ES-I3 (cell line): ENCODE data around the gene VPS37D.
"Not testable (repeated sequence)": the region's sequence is repeated elsewhere in the genome, so short reads cannot be mapped to it uniquely, and the experiment has no call there.

ENCODE experiments used
- H3K36me3 ChIP-seq: 2 replicates; pipeline ENCODE4 v1.6.1; 2013; ENCODE audit warnings: mild to moderate bottlenecking, low read length, control low read depth, moderate library complexity; ENCODE audit not compliant: insufficient read depth
- H3K4me1 ChIP-seq: 2 replicates; pipeline ENCODE4 v1.6.1; 2013; ENCODE audit warnings: mild to moderate bottlenecking, control low read depth, low read length; ENCODE audit not compliant: insufficient read depth
- H3K9ac ChIP-seq: 2 replicates; pipeline ENCODE4 v1.6.1; 2013; ENCODE audit warnings: low read depth, mild to moderate bottlenecking, low read length, moderate library complexity
- H3K9me3 ChIP-seq: 2 replicates; pipeline ENCODE4 v1.6.1; 2013; ENCODE audit warnings: mild to moderate bottlenecking, low read length, moderate library complexity; ENCODE audit not compliant: control insufficient read depth, insufficient read depth

The VPS37D gene

DNA sequence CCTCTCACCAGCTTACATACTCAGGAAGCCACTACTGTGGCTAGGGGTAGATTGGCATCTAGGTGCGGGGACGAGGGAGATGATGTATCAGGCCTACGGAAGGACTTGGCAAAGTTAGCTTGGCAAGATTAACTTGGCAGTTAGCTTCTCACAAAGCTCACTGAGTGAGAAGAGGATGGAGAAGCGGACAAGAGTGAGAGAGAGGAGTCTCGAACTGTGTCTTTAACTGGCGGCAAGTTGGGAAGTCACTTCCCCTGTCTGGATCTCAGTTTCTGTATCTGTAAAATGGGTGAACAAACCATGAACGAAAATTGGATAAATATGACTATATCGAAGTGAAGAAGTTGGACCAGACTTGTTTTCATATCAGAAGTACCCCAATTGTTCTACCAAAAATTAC, 33.8 kb upstream of the VPS37D start:
- Histone ChIP-seq H3K4me1 (peaks cover 9% of the 10 kb centered on the region; the same call in 1 of the 2 replicates), H3K9ac (no peak overlapping the region), H3K36me3 (no peaks in the 10 kb centered on the region), H3K9me3 (no peaks in the 10 kb centered on the region)

DNA sequence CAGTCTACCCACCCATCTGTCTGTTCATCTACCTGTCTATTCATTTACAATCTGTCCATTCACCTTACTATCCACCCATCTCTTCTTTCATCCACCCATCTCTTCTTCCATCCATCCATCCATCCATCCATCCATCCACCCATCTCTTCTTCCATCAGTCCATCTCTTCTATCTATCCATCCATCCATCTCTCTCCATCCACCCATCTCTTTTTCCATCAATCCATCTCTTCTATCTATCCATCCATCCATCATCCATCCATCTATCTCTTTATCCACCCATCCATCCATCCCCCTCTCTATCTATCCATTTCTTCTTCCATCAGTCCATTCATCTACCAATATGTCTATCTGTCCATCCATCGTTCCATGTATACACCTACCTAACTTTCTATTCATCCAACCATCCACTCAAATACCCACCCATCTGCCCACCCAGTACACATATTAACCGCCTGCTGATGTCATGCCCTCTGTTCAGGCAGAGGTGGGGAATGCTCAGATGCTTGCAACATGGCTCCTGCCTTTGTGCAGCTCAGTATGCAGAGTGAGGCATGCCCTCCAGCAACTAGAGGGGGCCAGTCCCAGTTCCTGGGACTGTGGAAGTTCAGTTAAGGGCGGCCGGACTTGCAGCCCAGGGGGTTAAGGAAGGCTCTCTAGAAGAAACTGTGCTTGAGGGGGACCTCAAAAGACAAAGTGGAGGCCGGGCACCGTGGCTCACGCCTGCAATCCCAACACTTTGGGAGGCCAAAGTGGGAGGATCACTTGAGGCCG, 32.0 kb upstream of the VPS37D start:
- no peaks in the 10 kb centered on the region for H3K36me3 ChIP-seq
- no peak overlapping the region for H3K9ac ChIP-seq
- H3K9me3 ChIP-seq, result no peaks in the 10 kb centered on the region
- peaks cover 9% of the 10 kb centered on the region; the same call in 1 of the 2 replicates for H3K4me1 ChIP-seq

DNA sequence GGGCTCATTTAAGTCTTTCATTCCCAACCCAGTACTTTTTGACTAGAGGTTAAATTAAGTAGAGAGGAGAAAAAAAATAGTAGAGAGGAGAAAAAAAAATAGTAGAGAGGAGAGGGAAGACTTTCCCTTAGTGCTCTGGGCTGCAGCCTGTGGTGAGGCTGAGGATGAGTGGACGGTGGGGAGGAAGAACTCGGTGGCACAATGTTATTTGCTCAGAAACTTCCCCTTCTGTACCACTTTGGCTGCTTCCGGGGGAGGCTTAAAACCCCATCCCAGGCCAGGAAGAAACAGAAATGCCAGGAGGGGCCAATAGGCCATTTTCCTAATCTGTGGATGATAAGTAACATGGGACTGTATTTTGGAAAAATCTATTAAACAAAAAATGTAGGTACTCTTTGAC, 28.7 kb upstream of the VPS37D start:
- H3K4me1 ChIP-seq, result peaks cover 9% of the 10 kb centered on the region; the same call in 1 of the 2 replicates
- no peaks in the 10 kb centered on the region for H3K36me3 ChIP-seq
- H3K9ac ChIP-seq, result no peak overlapping the region
- H3K9me3 ChIP-seq, result no peaks in the 10 kb centered on the region

DNA sequence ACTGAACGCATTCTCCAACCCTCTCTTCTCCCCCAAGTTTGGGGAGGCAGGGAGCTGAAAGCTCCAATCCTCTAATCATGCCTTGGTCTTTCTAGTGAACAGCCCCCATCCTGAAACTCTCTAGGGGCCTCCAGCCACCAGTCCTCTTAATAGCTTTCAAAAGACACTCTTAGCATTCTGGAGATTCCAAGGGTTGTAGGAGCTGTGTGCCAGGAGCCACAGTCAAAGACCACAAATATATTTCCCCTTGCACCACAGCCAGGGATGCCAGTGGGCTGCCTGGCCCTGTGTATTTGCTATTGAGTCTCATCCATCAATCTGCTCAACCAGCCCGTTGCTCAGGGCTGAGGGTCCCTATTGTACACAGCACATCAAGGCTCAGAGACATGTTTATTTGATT, 24.8 kb upstream of the VPS37D start:
- H3K9ac ChIP-seq, result no peak overlapping the region
- H3K4me1 ChIP-seq, result peaks cover 8% of the 10 kb centered on the region; the same call in 1 of the 2 replicates
- no peaks in the 10 kb centered on the region for H3K36me3 ChIP-seq
- no peaks in the 10 kb centered on the region for H3K9me3 ChIP-seq

DNA sequence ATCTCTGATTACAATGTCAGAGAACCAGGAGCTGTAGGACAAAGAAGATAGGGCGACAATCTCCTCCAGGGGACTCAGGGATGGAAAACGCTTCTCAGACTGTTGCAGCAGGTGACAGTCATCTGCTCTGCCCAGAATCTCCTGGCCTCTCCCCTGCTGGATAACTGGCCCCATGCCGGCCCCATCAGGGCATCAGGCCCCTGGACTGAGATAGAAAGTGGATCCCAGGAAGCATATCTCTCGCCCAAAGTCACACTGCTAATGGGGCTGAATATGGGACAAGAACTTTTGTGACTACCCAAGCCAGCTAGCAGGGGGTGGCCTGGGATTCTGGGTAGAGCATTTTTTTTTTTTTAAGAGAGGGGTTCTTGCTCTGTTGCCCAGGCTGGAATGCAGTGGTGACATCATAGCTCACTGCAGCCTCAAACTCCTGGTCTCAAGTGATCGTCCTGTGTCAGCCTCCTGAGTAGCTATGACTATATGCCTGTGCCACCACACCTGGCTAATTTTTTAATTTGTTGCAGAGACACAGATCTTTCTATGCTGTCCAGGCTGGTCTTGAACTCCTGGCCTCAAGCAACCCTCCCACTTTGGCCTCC, 22.8 kb upstream of the VPS37D start:
- no peak overlapping the region for H3K9ac ChIP-seq
- no peaks in the 10 kb centered on the region for H3K9me3 ChIP-seq
- H3K4me1 ChIP-seq, result peaks cover 8% of the 10 kb centered on the region; the same call in 1 of the 2 replicates

DNA sequence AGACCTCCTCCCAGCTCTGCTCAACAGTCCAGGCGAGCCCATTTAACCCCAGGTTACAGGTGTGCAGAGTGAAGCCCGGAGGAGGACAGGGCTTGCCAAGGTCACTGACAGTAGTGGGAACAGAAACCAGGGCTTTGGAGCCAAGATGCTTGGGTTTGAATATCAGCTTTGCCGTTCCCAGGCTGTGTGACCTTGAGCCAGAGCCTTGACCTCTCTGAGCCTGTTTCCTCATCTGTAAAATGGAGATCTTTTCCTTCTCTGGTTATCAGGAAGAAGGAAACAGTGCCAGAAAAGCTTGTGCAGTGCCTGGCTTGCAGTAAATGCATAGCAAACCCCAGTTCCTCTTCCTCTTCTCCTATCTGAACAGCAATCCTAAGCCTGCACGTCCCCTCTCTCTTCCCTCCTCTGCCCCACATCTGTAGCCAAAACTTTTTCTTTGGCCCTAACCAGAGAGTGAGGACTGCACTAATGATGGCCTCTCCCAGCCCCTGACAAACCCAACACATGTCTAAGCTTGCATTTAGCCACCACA, 21.9 kb upstream of the VPS37D start:
- Histone ChIP-seq H3K4me1 (peaks cover 8% of the 10 kb centered on the region; the same call in 1 of the 2 replicates), H3K9me3 (no peaks in the 10 kb centered on the region), H3K36me3 (no peaks in the 10 kb centered on the region), H3K9ac (no peak overlapping the region)

More for the DNA sequence above, 22.8 kb upstream of the VPS37D start:
- no peaks in the 10 kb centered on the region for H3K36me3 ChIP-seq

DNA sequence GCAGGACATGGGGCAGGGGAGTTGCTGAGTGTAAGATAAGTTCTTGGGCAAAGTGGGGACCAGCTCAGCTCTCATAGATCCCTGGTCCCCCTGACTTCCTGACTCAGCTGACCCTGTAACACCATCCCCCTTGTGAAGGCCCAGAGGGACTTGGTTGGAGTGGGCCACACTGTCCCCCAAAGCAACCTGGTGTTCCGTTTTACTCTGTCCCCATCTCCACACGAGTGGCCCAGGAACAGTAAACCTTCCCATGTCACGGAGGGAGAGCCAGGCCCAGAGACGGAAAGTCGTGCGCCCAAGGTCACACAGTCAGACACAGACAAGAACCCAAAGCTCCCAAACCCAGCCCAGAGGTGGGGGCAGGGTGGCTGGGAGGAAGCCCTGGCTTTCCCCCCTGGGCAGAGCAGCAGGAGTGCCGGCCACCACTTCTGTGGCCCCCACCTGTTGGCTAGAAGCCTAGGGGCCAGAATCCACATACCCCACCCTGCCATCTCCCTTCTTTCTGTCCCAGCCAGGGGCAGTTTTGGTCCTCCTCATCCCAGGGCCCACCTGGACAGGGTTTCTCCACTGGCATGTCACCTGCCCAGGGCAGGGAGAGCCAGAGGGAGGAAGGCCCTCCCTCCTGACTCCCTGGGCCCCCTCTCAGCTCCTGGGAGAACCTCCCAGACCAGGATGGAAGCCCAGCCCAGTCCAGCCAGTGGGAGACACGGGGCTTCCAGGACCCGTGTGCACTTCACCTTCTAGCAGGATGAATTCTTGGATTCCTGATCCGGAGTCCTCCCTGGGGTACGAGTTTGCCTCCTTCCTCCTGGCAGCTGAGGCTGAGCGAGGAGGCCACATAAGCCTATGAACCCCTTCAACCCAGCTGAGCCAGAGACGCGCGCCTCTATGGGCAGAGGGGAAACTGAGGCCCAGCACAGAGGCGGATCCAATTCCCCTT, 20.6 kb upstream of the VPS37D start:
- Histone ChIP-seq H3K4me1 (peaks cover 8% of the 10 kb centered on the region; the same call in 1 of the 2 replicates), H3K36me3 (no peaks in the 10 kb centered on the region), H3K9ac (peak overlapping the region; percentile 60; the same call in 1 of the 2 replicates), H3K9me3 (no peaks in the 10 kb centered on the region)

DNA sequence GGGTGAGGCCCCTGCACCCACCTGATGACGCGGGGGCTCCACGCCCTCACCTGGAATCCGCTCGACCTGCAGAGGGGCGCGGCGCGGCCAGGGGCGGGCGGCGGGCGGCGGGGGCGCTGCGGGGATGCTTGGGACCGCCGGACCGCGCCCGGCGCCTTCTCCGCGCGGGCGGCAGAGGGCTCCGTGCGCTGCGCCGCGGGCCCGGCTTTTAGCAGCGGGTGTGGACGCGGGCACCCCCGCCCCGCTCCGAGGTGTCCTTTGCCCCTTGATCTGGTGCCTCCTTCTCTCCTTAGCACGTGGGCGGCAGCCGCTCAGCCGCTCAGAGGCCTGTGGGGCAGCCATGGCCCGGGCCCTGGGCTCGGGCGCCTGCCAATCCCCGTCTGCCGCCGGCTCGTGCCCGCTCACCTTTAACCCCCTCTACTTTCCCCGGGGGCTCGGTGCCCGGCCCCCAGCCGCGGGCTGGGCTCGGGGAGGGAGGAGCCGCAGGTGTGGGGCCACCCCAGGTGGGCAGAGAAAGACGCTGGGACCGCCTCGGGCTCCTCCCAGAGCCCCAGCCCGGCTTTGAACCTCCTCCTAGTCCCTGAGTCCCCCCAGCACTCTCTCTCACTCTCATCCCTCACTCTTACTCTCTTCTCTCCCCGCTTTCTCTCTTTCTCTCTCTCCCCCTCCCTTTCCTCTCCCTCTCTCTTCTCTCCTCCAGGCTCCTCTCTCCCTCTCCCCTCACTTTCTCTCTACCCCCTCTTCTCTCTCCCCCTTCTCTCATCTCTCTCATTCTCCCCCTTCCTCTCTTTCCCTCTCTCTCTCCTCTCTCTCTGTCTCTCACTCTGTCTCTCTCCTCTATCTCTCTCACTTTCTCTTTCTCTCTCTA, 19.7 kb upstream of the VPS37D start:
- Histone ChIP-seq H3K36me3 (no peaks in the 10 kb centered on the region; the same call in 1 of the 2 replicates), H3K9ac (peak overlapping the region; percentile 60), H3K9me3 (no peaks in the 10 kb centered on the region), H3K4me1 (peaks cover 8% of the 10 kb centered on the region; the same call in 1 of the 2 replicates)

DNA sequence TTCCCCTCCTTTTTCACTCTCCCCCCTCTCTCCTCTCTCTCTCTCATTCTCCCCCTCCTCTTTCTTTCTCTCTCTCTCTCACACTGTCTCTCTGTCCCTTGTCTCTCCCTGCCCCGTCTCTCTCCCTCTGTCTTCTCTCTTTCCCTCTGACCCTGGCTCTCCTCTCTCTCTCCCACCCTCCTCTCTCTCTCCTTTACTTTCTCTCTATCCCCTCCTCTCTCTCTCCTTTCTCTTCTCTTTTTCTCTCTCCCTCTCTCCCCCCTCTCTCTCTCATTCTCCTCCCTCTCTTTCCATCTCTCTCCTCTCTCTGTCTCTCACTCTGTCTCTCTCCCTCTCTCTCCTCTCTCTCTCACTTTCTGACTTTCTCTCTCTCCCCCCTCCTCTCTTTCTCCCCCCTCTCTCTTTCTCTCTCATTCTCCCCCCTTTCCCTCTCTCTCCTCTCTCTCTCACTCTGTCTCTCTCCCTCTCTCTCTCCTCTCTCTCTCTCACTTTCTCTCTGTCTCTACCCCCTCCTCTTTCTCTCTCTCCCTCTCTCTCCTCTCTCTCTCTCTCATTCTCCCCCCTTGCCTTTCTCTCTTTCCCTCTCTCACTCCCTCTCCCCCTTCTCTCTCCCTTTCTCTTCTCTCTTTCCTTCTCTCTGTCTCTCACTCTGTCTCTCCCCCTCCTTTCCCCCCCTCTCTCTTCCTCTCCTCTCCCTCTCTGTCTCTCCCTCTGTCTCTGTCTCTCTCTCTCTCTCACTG, 18.9 kb upstream of the VPS37D start:
- no peaks in the 10 kb centered on the region; the same call in 1 of the 2 replicates for H3K36me3 ChIP-seq
- H3K4me1 ChIP-seq, result peaks cover 8% of the 10 kb centered on the region; the same call in 1 of the 2 replicates
- H3K9me3 ChIP-seq, result no peaks in the 10 kb centered on the region
- H3K9ac ChIP-seq, result peak overlapping the region; percentile 60; the same call in 1 of the 2 replicates

DNA sequence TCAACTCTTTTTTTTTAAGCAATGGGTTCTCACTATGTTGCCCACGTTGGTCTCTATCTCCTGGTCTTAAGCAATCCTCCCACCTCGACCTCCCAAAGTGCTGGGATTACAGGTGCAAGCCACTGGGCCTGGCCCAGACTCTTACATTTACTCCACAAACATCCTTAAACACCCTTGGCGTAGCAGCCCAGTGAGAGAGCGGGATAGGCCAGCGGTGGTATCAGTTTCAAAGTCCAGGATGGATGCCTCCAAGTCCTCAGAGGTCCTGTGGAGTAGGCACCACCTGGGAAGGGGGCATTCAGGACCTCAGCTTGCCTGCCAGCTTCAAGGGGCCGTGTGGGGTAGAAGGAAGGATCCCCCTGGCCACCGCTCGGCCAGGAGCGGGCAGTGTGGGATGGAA, 18.1 kb upstream of the VPS37D start:
- H3K9ac ChIP-seq, result no peak overlapping the region
- no peaks in the 10 kb centered on the region; the same call in 1 of the 2 replicates for H3K36me3 ChIP-seq
- peaks cover 8% of the 10 kb centered on the region; the same call in 1 of the 2 replicates for H3K4me1 ChIP-seq
- no peaks in the 10 kb centered on the region for H3K9me3 ChIP-seq

DNA sequence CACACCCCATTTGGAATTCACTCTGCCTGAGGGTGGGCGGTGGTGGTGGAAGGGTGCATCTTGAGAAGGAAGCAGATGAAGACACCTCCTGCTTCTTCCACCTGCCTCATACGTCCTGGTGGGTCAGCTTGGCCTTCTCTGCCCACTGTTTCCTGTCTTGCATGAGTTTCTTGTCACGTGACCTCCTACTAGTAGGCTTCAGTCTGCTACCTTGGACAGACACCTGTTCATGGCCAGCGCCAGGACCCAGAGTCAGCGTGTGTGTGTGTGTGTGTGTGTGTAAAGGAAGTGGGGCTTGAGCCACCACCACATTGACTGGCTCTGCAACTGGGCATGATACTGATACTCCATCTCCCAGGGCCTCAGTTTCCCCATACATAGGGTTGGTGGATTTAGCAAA, 17.1 kb upstream of the VPS37D start:
- H3K9ac ChIP-seq, result no peak overlapping the region
- no peaks in the 10 kb centered on the region; the same call in 1 of the 2 replicates for H3K36me3 ChIP-seq
- no peaks in the 10 kb centered on the region for H3K9me3 ChIP-seq
- H3K4me1 ChIP-seq, result peaks cover 8% of the 10 kb centered on the region; the same call in 1 of the 2 replicates

DNA sequence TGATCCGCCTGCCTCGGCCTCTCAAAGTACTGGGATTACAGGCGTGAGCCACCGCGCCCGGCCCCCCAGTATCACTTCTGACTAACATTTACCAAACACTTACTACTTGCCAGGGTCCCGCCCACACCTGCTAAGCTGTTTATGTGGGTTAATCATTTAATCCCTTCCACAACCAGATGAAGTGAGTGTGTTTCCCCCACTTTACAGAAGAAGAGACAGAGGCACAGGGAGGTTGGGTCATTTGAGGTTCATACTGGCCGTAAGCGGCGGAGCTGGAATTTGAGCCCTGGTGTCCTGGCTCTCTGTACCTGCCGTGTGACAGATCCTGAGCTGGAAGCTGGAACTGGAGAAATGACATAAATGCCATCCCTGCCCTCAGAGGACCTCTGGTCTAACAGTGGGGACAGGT, 15.1 kb upstream of the VPS37D start:
- Histone ChIP-seq H3K9me3 (no peaks in the 10 kb centered on the region), H3K36me3 (no peaks in the 10 kb centered on the region; the same call in 1 of the 2 replicates), H3K4me1 (no peaks in the 10 kb centered on the region; the same call in 1 of the 2 replicates), H3K9ac (no peak overlapping the region)

DNA sequence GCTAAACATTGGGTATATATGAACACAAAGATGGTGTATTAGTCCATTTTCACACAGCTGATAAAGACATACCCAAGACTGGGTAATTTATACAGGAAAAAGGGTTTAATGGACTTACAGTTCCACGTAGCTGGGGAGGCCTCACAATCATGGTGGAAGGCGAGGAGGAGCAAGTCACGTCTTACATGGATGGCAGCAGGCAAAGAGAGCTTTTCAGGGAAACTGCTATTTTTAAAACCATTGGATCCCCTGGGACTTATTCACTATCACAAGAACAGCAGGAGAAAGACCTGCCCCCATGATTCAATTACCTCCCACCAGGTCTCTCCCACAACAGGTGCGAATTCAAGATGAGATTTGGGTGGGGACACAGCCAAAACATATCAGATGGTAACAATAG, 12.3 kb upstream of the VPS37D start:
- not testable (repeated sequence) for H3K9ac ChIP-seq, H3K4me1 ChIP-seq, H3K9me3 ChIP-seq, H3K36me3 ChIP-seq
